ENCODE data around the gene RGMB.

GRCh38 chr5:98742396-98743073 lies 30.9 kb upstream of the RGMB start:
- TF ChIP-seq EP300 (IDR thresholded peaks at IDR 0.05) (no peak), POLR2A (IDR thresholded peaks at IDR 0.05) (no peak)
- TF ChIP-seq, protein P1, sequence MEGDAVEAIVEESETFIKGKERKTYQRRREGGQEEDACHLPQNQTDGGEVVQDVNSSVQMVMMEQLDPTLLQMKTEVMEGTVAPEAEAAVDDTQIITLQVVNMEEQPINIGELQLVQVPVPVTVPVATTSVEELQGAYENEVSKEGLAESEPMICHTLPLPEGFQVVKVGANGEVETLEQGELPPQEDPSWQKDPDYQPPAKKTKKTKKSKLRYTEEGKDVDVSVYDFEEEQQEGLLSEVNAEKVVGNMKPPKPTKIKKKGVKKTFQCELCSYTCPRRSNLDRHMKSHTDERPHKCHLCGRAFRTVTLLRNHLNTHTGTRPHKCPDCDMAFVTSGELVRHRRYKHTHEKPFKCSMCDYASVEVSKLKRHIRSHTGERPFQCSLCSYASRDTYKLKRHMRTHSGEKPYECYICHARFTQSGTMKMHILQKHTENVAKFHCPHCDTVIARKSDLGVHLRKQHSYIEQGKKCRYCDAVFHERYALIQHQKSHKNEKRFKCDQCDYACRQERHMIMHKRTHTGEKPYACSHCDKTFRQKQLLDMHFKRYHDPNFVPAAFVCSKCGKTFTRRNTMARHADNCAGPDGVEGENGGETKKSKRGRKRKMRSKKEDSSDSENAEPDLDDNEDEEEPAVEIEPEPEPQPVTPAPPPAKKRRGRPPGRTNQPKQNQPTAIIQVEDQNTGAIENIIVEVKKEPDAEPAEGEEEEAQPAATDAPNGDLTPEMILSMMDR (IDR thresholded peaks at IDR 0.05) = no peak

All from gastroesophageal sphincter (tissue), 3 donors.